Hepatocyte (in vitro differentiated cells): ENCODE results near the gene SEPTIN11. TPM values are rescaled to one million over a fixed set of nuclear protein-coding genes. Genes with fewer than 3 reads are reported as not detected.

Experiments
- DNase-seq: peaks from one replicate; pipeline ENCODE4 v3.0.0-alpha.2; 2016; ENCODE audit warnings: low spot score
- H2AFZ ChIP-seq: fragments of 200-600 bp; sonication (generic); 2 replicates; pipeline ENCODE4 v1.6.0; 2016; ENCODE audit warnings: antibody characterized with exemption, mild to moderate bottlenecking
- H3K27ac ChIP-seq: fragments of 200-600 bp; sonication (generic); 2 replicates; pipeline ENCODE4 v1.5.1; 2016; ENCODE audit warnings: mild to moderate bottlenecking
- H3K27me3 ChIP-seq: fragments of 200-600 bp; sonication (generic); 2 replicates; pipeline ENCODE4 v1.6.1; 2016
- H3K36me3 ChIP-seq: fragments of 200-600 bp; sonication (generic); replicated peaks from 2 replicates; pipeline ENCODE4 v1.5.1; 2016; ENCODE audit warnings: low read depth; ENCODE audit not compliant: insufficient read depth
- H3K4me1 ChIP-seq: fragments of 200-600 bp; sonication (generic); 2 replicates; pipeline ENCODE4 v1.5.1; 2016; ENCODE audit warnings: mild to moderate bottlenecking, moderate library complexity; ENCODE audit not compliant: insufficient read depth
- H3K4me2 ChIP-seq: fragments of 200-600 bp; sonication (generic); 2 replicates; pipeline ENCODE4 v1.6.0; 2016
- H3K4me3 ChIP-seq: fragments of 200-600 bp; sonication (generic); 2 replicates; pipeline ENCODE4 v1.5.1; 2016; ENCODE audit warnings: mild to moderate bottlenecking
- H3K79me2 ChIP-seq: fragments of 200-600 bp; sonication (generic); 2 replicates; pipeline ENCODE4 v1.6.0; 2017; ENCODE audit warnings: mild to moderate bottlenecking
- H3K9me2 ChIP-seq: fragments of 200-600 bp; sonication (generic); replicated peaks from 2 replicates; pipeline ENCODE4 v1.6.0; 2017; ENCODE audit warnings: mild to moderate bottlenecking; ENCODE audit not compliant: insufficient read depth
- H3K9me3 ChIP-seq: fragments of 200-600 bp; sonication (generic); 2 replicates; pipeline ENCODE4 v1.5.1; 2016; ENCODE audit warnings: low read depth, mild to moderate bottlenecking
- H4K20me1 ChIP-seq: fragments of 200-600 bp; sonication (generic); 2 replicates; pipeline ENCODE4 v1.6.0; 2016; ENCODE audit warnings: mild to moderate bottlenecking; ENCODE audit not compliant: insufficient read depth, poor library complexity, severe bottlenecking
- CTCF ChIP-seq: fragments of 200-600 bp; sonication (generic); IDR thresholded peaks from 2 replicates; pipeline ENCODE4 v1.5.1; 2016; ENCODE audit warnings: antibody characterized with exemption, mild to moderate bottlenecking; ENCODE audit not compliant: poor library complexity
- EZH2 ChIP-seq: fragments of 200-600 bp; sonication (generic); IDR thresholded peaks from 2 replicates; pipeline ENCODE4 v1.6.1; 2016; ENCODE audit warnings: antibody characterized with exemption, mild to moderate bottlenecking, borderline replicate concordance
- EZH2phosphoT487 ChIP-seq: fragments of 200-600 bp; sonication (generic); IDR thresholded peaks from one replicate; pipeline ENCODE4 v1.6.1; 2018; ENCODE audit warnings: antibody characterized with exemption, mild to moderate bottlenecking, low read depth, moderate library complexity; ENCODE audit not compliant: unreplicated experiment, severe bottlenecking
- WGBS: methylation state at CpG from one replicate; pipeline ENCODE4 v1.1.6; 2016; ENCODE audit warnings: low lambda C conversion rate; ENCODE audit errors: missing lambda C conversion rate; 5-methylcytosine and 5-hydroxymethylcytosine counted together
- polyA plus RNA-seq: library from polyadenylated mRNA; unstranded; fragments of >200 nt; fragmentation: Nextera tagmentation; extraction: Ambion mirVana; gene quantifications from 2 replicates; pipeline ENCODE4 v1.2.1, GENCODE V29; 2016
- total RNA-seq: library from RNA; depleted of rRNA; stranded (reverse); fragments of >200 nt; gene quantifications from 2 replicates; pipeline ENCODE4 v1.2.3, GENCODE V29; 2014

SEPTIN11 gene
- total and polyA plus RNA-seq, 2 experiments from 2014 or later: 68.3 to 146 TPM

GRCh38 chr4:76987153-76987591, 37.6 kb downstream of the SEPTIN11 start:
- 61% methylated on average over 5 of the region's 5 CpGs for WGBS
- H3K27me3 ChIP-seq: no peaks in the 10 kb centered on the region
- peaks cover 90% of the 10 kb centered on the region for H3K79me2 ChIP-seq
- H3K9me3 ChIP-seq: no peaks in the 10 kb centered on the region
- no peak overlapping the region for H2AFZ ChIP-seq
- H3K4me2 ChIP-seq: peak overlapping the region; percentile 59
- TF ChIP-seq CTCF (no peak), EZH2phosphoT487 (no peak), EZH2 (no peak)
- no peak overlapping the region for H3K4me3 ChIP-seq
- no peaks in the 10 kb centered on the region for H3K9me2 ChIP-seq
- peak overlapping the region; percentile 91 for H3K27ac ChIP-seq
- DNase-seq: peak; percentile 46
- H4K20me1 ChIP-seq: no peaks in the 10 kb centered on the region
- H3K4me1 ChIP-seq: peaks cover 37% of the 10 kb centered on the region
- no peaks in the 10 kb centered on the region for H3K36me3 ChIP-seq

- H3K79me2 ChIP-seq: peaks cover 91% of the 10 kb centered on the region
- DNase-seq: no peak
- H3K27me3 ChIP-seq: no peaks in the 10 kb centered on the region
- no peaks in the 10 kb centered on the region for H4K20me1 ChIP-seq
- TF ChIP-seq CTCF (peak; percentile 15), EZH2 (no peak)
- no peak overlapping the region for H3K4me3 ChIP-seq
- no peak overlapping the region for H2AFZ ChIP-seq
- H3K9me3 ChIP-seq: no peaks in the 10 kb centered on the region
- H3K4me2 ChIP-seq: peak overlapping the region; percentile 59
- H3K36me3 ChIP-seq: no peaks in the 10 kb centered on the region
- peak overlapping the region; percentile 91 for H3K27ac ChIP-seq
- H3K9me2 ChIP-seq: no peaks in the 10 kb centered on the region
- WGBS: 59% methylated on average over 4 of the region's 4 CpGs
- H3K4me1 ChIP-seq: peaks cover 32% of the 10 kb centered on the region
These were observed 38.1 kb downstream of the SEPTIN11 start for GRCh38 chr4:76987685-76988084.

GRCh38 chr4:76989391-76990061, 40.0 kb downstream of the SEPTIN11 start:
- Histone ChIP-seq H3K4me3 (no peak overlapping the region), H3K36me3 (no peaks in the 10 kb centered on the region), H4K20me1 (no peaks in the 10 kb centered on the region), H2AFZ (no peak overlapping the region), H3K9me2 (no peaks in the 10 kb centered on the region), H3K9me3 (no peaks in the 10 kb centered on the region), H3K79me2 (peaks cover 91% of the 10 kb centered on the region), H3K27me3 (no peaks in the 10 kb centered on the region), H3K27ac (no peak overlapping the region), H3K4me1 (peaks cover 22% of the 10 kb centered on the region), H3K4me2 (no peak overlapping the region)
- TF ChIP-seq CTCF (no peak), EZH2phosphoT487 (no peak), EZH2 (no peak)
- WGBS: 94% methylated on average over 13 of the region's 13 CpGs
- DNase-seq: no peak
